Colonic mucosa (tissue), 4 donors: ENCODE data around the gene RENBP. TPM values are rescaled to one million over a fixed set of nuclear protein-coding genes. Genes with fewer than 3 reads are reported as not detected.

ENCODE experiments used
- DNase-seq: peaks from one replicate; pipeline ENCODE4 v3.0.0-alpha.2; 2020
- H3K27ac ChIP-seq: fragments of 200-600 bp; one replicate; pipeline ENCODE4 v1.8.0; 2021
- H3K27me3 ChIP-seq: fragments of 200-600 bp; one replicate; pipeline ENCODE4 v1.8.0; 2021
- H3K36me3 ChIP-seq: fragments of 200-600 bp; one replicate; pipeline ENCODE4 v1.8.0; 2021
- H3K4me1 ChIP-seq: fragments of 200-600 bp; one replicate; pipeline ENCODE4 v1.8.0; 2021; ENCODE audit warnings: mild to moderate bottlenecking
- H3K4me3 ChIP-seq: fragments of 200-600 bp; one replicate; pipeline ENCODE4 v1.8.0; 2021
- H3K9ac ChIP-seq, 2 donors: one replicate each; pipeline ENCODE4 v1.7.0; 2013; ENCODE audit warnings: control low read depth in 2 of 2, low read depth in 2 of 2, low read length in 2 of 2
- H3K9me3 ChIP-seq: fragments of 200-600 bp; one replicate; pipeline ENCODE4 v1.8.0; 2021
- intact Hi-C: fragments of 100-400 bp; cut with DNase I; formaldehyde crosslinking; loops from one replicate; pipeline ENCODE4 v1.14.1; 2022
- total RNA-seq, 2 donors: library from RNA; stranded (reverse); fragmentation: NEBNext Ultra II Directional in 1 of 2; extraction: Animal tissue kit (Norgen Biotek cat#: 25700) in 1 of 2; gene quantifications; one replicate each; pipeline ENCODE4 v1.2.1, GENCODE V29; 2021
- TF ChIP-seq, protein P1 (sequence below): fragments of 200-600 bp; IDR thresholded peaks from one replicate; pipeline ENCODE4 v1.8.0; 2022; ENCODE audit warnings: antibody characterized with exemption, mild to moderate bottlenecking
- donor health status: healthy.
- donor health status: DM: no; HTN: no; CAD: no.
- donor health status: DM: no; HTN: no; CAD: no.

RENBP gene
- total RNA-seq, 2 donors from 2014 or later: 3.3 to 5.0 TPM

DNA sequence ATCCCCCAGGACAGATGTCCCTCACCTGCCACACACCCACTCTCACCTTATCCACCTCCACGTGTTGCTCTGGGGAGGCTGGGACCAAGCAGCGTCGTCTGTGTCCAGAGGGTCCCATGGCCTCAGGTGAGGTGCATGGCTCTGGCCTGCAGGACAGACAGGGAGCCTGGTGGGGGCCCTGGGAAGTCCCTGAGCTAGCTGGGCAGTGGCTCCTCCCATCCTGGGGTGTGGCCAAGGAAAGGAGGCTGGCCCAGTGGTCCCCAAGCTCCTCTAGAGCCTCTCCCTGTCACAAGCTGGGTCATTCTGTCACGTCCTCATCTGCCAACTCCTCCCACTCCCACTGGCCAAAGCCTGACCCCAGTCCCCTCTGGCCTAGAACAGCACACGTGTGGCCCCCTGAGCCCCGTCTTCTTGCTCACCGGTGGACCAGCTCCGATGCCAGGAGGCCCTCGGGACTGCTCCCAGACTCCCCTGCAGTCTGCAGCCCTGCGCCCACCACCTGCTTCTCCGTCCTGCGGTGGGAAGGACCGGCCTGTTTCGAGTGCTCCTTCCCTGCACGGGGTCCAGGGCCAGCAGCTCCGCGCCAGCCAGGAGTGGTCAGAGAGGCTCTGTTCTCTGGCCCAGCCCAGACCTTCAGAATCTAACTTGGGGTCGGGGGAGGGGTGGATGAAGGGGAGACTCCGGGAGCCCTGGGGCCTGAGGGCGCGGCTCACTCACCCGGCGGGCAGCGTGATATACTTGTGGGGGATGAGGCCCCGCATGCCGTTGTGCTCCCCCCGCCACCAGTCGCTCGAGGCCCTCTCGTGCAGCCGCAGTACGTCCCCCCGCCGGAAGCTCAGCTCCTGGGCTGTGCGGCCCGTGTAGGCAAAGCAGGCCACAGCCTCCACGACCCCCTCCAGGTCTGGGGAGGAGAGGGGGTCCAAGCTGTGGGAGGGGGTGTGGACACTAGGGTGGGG, 35.1 kb downstream of the RENBP start:
- intact Hi-C loops: no loop called here
- no peaks in the 10 kb centered on the region for H3K9me3 ChIP-seq
- no peak overlapping the region for H3K9ac ChIP-seq
- no peak overlapping the region for H3K27ac ChIP-seq
- TF ChIP-seq, protein P1, sequence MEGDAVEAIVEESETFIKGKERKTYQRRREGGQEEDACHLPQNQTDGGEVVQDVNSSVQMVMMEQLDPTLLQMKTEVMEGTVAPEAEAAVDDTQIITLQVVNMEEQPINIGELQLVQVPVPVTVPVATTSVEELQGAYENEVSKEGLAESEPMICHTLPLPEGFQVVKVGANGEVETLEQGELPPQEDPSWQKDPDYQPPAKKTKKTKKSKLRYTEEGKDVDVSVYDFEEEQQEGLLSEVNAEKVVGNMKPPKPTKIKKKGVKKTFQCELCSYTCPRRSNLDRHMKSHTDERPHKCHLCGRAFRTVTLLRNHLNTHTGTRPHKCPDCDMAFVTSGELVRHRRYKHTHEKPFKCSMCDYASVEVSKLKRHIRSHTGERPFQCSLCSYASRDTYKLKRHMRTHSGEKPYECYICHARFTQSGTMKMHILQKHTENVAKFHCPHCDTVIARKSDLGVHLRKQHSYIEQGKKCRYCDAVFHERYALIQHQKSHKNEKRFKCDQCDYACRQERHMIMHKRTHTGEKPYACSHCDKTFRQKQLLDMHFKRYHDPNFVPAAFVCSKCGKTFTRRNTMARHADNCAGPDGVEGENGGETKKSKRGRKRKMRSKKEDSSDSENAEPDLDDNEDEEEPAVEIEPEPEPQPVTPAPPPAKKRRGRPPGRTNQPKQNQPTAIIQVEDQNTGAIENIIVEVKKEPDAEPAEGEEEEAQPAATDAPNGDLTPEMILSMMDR: no peak
- no peak overlapping the region for H3K4me3 ChIP-seq
- DNase-seq: no peak
- no peaks in the 10 kb centered on the region for H3K36me3 ChIP-seq
- H3K27me3 ChIP-seq: no peaks in the 10 kb centered on the region
- no peaks in the 10 kb centered on the region for H3K4me1 ChIP-seq

DNA sequence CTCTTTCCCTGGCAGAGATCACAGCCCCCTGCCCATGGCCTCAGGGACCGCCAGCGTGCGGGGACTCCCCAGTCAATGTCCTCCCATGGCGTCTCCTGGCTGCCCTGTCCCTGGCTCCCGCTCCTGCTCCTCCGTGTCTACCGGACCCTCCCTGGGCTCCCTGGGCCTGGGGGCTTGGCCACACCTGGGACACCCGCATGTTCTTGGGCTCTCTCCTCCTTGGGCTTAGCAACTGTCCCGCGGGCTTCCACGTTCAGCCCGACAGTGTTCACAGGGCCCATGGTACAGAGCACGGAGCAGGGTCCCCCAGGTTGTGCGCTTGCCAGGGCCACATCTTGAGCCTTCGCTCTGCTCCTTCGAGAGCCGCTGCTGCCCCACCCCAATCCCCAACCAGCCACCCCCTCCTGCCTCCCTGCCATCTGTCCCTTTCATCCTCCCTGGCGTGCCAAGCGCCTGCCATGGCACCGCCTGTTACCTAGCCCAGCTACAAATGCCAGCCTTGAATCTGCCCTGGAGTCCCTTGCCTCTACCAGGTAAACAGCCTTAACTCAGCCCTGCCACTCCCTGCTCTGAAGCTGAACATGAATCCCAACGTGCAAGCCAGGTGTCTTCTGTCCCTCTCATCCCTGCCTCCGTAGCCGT, 36.1 kb downstream of the RENBP start:
- no peak for DNase-seq
- TF ChIP-seq, protein P1: no peak
- H3K9me3 ChIP-seq: no peaks in the 10 kb centered on the region
- intact Hi-C loops: no loop called here
- H3K9ac ChIP-seq: no peak overlapping the region
- H3K27me3 ChIP-seq: no peaks in the 10 kb centered on the region
- no peak overlapping the region for H3K27ac ChIP-seq
- H3K36me3 ChIP-seq: no peaks in the 10 kb centered on the region
- no peak overlapping the region for H3K4me3 ChIP-seq
- no peaks in the 10 kb centered on the region for H3K4me1 ChIP-seq

DNA sequence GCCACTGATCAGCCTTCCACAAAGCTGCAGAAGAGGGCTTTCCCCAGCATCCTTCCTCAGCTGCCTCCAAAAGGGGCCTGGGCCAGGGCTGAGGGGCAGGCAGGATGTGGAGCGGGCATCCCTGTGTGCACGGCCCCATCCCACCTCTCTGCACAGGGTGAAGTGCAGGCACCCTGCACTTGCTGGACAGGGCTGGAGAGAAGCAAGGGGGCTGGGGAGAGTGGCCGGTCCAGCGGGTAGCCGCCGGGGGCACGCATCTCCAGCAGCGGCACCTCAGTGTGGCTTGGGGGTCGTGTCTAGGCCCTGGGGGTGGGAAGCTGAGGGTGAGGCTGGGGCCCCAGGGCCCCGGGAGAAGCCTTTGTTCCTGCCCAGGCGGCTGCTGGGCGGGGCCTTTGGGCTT, 37.0 kb downstream of the RENBP start:
- Histone ChIP-seq H3K4me1 (no peaks in the 10 kb centered on the region), H3K27me3 (no peaks in the 10 kb centered on the region), H3K4me3 (no peak overlapping the region), H3K9me3 (no peaks in the 10 kb centered on the region), H3K9ac (no peak overlapping the region), H3K36me3 (no peaks in the 10 kb centered on the region), H3K27ac (no peak overlapping the region)
- TF ChIP-seq, protein P1: no peak
- intact Hi-C loops: no loop called here
- no peak for DNase-seq

DNA sequence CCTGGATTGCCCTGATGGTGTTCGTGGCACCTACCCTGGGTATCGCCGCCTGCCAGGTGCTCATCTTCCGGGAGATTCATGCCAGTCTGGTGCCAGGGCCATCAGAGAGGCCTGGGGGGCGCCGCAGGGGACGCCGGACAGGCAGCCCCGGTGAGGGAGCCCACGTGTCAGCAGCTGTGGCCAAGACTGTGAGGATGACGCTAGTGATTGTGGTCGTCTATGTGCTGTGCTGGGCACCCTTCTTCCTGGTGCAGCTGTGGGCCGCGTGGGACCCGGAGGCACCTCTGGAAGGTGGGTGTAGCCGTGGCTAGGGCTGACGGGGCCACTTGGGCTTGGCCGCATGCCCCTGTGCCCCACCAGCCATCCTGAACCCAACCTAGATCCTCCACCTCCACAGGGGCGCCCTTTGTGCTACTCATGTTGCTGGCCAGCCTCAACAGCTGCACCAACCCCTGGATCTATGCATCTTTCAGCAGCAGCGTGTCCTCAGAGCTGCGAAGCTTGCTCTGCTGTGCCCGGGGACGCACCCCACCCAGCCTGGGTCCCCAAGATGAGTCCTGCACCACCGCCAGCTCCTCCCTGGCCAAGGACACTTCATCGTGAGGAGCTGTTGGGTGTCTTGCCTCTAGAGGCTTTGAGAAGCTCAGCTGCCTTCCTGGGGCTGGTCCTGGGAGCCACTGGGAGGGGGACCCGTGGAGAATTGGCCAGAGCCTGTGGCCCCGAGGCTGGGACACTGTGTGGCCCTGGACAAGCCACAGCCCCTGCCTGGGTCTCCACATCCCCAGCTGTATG, 38.1 kb downstream of the RENBP start:
- Histone ChIP-seq H3K27ac (no peak overlapping the region), H3K27me3 (no peaks in the 10 kb centered on the region), H3K9me3 (no peaks in the 10 kb centered on the region), H3K36me3 (no peaks in the 10 kb centered on the region), H3K4me3 (no peak overlapping the region), H3K4me1 (no peaks in the 10 kb centered on the region), H3K9ac (no peak overlapping the region)
- intact Hi-C loops: no loop called here
- TF ChIP-seq, protein P1: no peak
- no peak for DNase-seq

DNA sequence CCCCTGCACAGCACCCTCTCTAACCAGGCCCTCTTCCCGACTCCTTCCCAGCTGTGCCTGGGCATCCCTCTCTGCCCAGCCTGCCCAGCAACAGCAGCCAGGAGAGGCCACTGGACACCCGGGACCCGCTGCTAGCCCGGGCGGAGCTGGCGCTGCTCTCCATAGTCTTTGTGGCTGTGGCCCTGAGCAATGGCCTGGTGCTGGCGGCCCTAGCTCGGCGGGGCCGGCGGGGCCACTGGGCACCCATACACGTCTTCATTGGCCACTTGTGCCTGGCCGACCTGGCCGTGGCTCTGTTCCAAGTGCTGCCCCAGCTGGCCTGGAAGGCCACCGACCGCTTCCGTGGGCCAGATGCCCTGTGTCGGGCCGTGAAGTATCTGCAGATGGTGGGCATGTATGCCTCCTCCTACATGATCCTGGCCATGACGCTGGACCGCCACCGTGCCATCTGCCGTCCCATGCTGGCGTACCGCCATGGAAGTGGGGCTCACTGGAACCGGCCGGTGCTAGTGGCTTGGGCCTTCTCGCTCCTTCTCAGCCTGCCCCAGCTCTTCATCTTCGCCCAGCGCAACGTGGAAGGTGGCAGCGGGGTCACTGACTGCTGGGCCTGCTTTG, 38.9 kb downstream of the RENBP start:
- no peak for DNase-seq
- Histone ChIP-seq H3K9me3 (no peaks in the 10 kb centered on the region), H3K27ac (no peak overlapping the region), H3K27me3 (no peaks in the 10 kb centered on the region), H3K9ac (no peak overlapping the region), H3K36me3 (no peaks in the 10 kb centered on the region), H3K4me1 (no peaks in the 10 kb centered on the region), H3K4me3 (no peak overlapping the region)
- TF ChIP-seq, protein P1: no peak
- intact Hi-C loops: no loop called here
